Loucy (cell line): ENCODE data around the gene LRRC4C.

Source experiments
- CTCF ChIP-seq: fragments of 200-600 bp; sonication (generic); conservative IDR thresholded peaks from 2 replicates; pipeline ENCODE4 v1.5.1; 2014; ENCODE audit warnings: mild to moderate bottlenecking, antibody characterized with exemption, low read length
- EZH2phosphoT487 ChIP-seq: fragments of 200-600 bp; IDR thresholded peaks from 2 replicates; pipeline ENCODE4 v1.6.1; 2018; ENCODE audit warnings: antibody characterized with exemption, mild to moderate bottlenecking, moderate library complexity, borderline replicate concordance

GRCh38 chr11:41323446-41323845, 136.0 kb downstream of the LRRC4C start:
- no peak for TF ChIP-seq CTCF
- TF ChIP-seq EZH2phosphoT487 = no peak
